HCT116 (cell line): ENCODE measurements around the gene TMEM266. TPM values are rescaled to one million over a fixed set of nuclear protein-coding genes. Genes with fewer than 3 reads are reported as not detected.

Experiments used
- ATAC-seq: fragments of 200-7000 bp; cut with Tn5 transposase; 2 replicates; pipeline ENCODE4 v1.9.1; 2020; ENCODE audit warnings: mild to moderate bottlenecking, moderate library complexity
- BruUV-seq: library from RNA; stranded (reverse); fragments of 400-500 nt; replicated peaks from 2 replicates; lab custom pipeline; 2021; lab: Mats Ljungman, UMichigan
- CTCF ChIA-PET: fragments of 300-600 bp; sonication (Branson Sonifier 250); formaldehyde crosslinking; loops from one replicate; lab custom pipeline; 2021; ENCODE audit warnings: antibody characterized with exemption; lab: Charles Lee
- POLR2A ChIA-PET: fragments of 300-600, 350-600 bp; sonication (Branson Sonifier 250); formaldehyde crosslinking; loops from one replicate; lab custom pipeline; 2021; ENCODE audit warnings: antibody characterized with exemption; lab: Charles Lee
- RAD21 ChIA-PET, 2 experiments: fragments of 300-600 bp; sonication (Branson Sonifier 250); formaldehyde crosslinking; loops; one replicate each; lab custom pipeline; 2023; ENCODE audit warnings: low total read pairs in 2 of 2; ENCODE audit not compliant: uncharacterized antibody in 2 of 2, unreplicated experiment in 2 of 2, low non-redundant PET in 1 of 2; lab: Charles Lee
- DNase-seq: peaks from one replicate; pipeline ENCODE4 v3.0.0-alpha.2; 2010; ENCODE audit warnings: low read depth, low spot score
- H2AFZ ChIP-seq: fragments of 200-600 bp; shearing (Covaris generic), sonication (generic); 2 replicates; pipeline ENCODE4 v1.6.1; 2017; ENCODE audit warnings: low read depth, mixed run types, mixed read lengths, antibody characterized with exemption, low read length; ENCODE audit not compliant: poor library complexity, severe bottlenecking
- H3K27ac ChIP-seq: 2 replicates; pipeline ENCODE4 v1.5.1; 2012; ENCODE audit warnings: low read depth, low read length
- H3K27me3 ChIP-seq: fragments of 200-600 bp; sonication (generic); 2 replicates; pipeline ENCODE4 v1.6.1; 2016; ENCODE audit warnings: mixed run types, low read length, mixed read lengths; ENCODE audit not compliant: insufficient read depth
- H3K36me3 ChIP-seq, 2 experiments: fragments of 200-500 bp in 1 of 2; fragments of 200-600 bp in 1 of 2; sonication (Bioruptor generic) in 1 of 2; sonication (generic) in 1 of 2; 2 replicates each; pipeline versions ENCODE4 v1.5.1 to v1.6.1; 2014 to 2016; ENCODE audit warnings: low read length in 2 of 2, inconsistent platforms in 1 of 2, mixed read lengths in 1 of 2, mixed run types in 1 of 2; ENCODE audit not compliant: insufficient read depth in 2 of 2, control insufficient read depth in 1 of 2
- H3K4me1 ChIP-seq, 2 experiments: fragments of 200-600 bp in 1 of 2; sonication (generic) in 1 of 2; 2 replicates each; pipeline versions ENCODE4 v1.5.1 to v1.6.1; 2012 to 2017; ENCODE audit warnings: low read length in 2 of 2, inconsistent platforms in 1 of 2, mild to moderate bottlenecking in 1 of 2, mixed read lengths in 1 of 2, mixed run types in 1 of 2, moderate library complexity in 1 of 2; ENCODE audit not compliant: insufficient read depth in 2 of 2, control insufficient read depth in 1 of 2
- H3K4me2 ChIP-seq: fragments of 200-600 bp; sonication (generic); 2 replicates; pipeline ENCODE4 v1.6.1; 2017; ENCODE audit warnings: mixed run types, low read length, mixed read lengths
- H3K4me3 ChIP-seq, 2 experiments: fragments of 200-600 bp in 1 of 2; sonication (generic) in 1 of 2; replicated peaks in 1 of 2; 2 replicates each; pipeline ENCODE4 v1.5.1; 2011 to 2016; ENCODE audit warnings: low read length in 2 of 2, control low read depth in 1 of 2, low read depth in 1 of 2, mild to moderate bottlenecking in 1 of 2, mixed read lengths in 1 of 2, mixed run types in 1 of 2
- H3K79me2 ChIP-seq: fragments of 200-600 bp; sonication (generic); 2 replicates; pipeline ENCODE4 v1.6.1; 2017; ENCODE audit warnings: mild to moderate bottlenecking, mixed run types, low read length, moderate library complexity, mixed read lengths; ENCODE audit not compliant: insufficient read depth
- H3K9ac ChIP-seq: fragments of 200-600 bp; sonication (generic); 2 replicates; pipeline ENCODE4 v1.6.1; 2016; ENCODE audit warnings: low read length, mixed read lengths
- H3K9me2 ChIP-seq: fragments of 200-600 bp; sonication (generic), shearing (Covaris generic); 2 replicates; pipeline ENCODE4 v1.6.1; 2017; ENCODE audit warnings: mixed run types, mild to moderate bottlenecking, moderate library complexity; ENCODE audit not compliant: insufficient read depth
- H3K9me3 ChIP-seq, 2 experiments: fragments of 200-500 bp in 1 of 2; fragments of 200-600 bp in 1 of 2; sonication (Bioruptor generic) in 1 of 2; sonication (generic) in 1 of 2; 2 replicates each; pipeline ENCODE4 v1.6.1; 2014 to 2017; ENCODE audit warnings: low read length in 2 of 2, mixed read lengths in 2 of 2, inconsistent platforms in 1 of 2, low read depth in 1 of 2, mild to moderate bottlenecking in 1 of 2, mixed run types in 1 of 2, moderate library complexity in 1 of 2; ENCODE audit not compliant: control insufficient read depth in 1 of 2, insufficient read depth in 1 of 2
- H4K20me1 ChIP-seq: fragments of 200-600 bp; sonication (generic), shearing (Covaris generic); 2 replicates; pipeline ENCODE4 v1.6.1; 2017; ENCODE audit warnings: mixed run types, mild to moderate bottlenecking, moderate library complexity; ENCODE audit not compliant: insufficient read depth
- ATF3 ChIP-seq: IDR thresholded peaks from 2 replicates; pipeline ENCODE4 v1.6.1; 2012
- CBX3 ChIP-seq: IDR thresholded peaks from 2 replicates; pipeline ENCODE4 v1.6.1; 2012; ENCODE audit warnings: low read depth
- EGR1 ChIP-seq: IDR thresholded peaks from 2 replicates; pipeline ENCODE4 v1.6.1; 2012; ENCODE audit warnings: low read depth
- EZH2phosphoT487 ChIP-seq: fragments of 200-600 bp; IDR thresholded peaks from 2 replicates; pipeline ENCODE4 v1.6.1; 2018; ENCODE audit warnings: antibody characterized with exemption, borderline replicate concordance
- JUND ChIP-seq: IDR thresholded peaks from 2 replicates; pipeline ENCODE4 v1.6.1; 2012
- POLR2AphosphoS5 ChIP-seq: IDR thresholded peaks from 2 replicates; pipeline ENCODE4 v1.6.1; 2011; ENCODE audit warnings: mild to moderate bottlenecking, low read depth, low read length, moderate library complexity
- REST ChIP-seq: IDR thresholded peaks from 2 replicates; pipeline ENCODE4 v1.6.1; 2012; ENCODE audit warnings: low read depth
- SRF ChIP-seq: IDR thresholded peaks from 2 replicates; pipeline ENCODE4 v1.6.1; 2012; ENCODE audit warnings: low read depth
- YY1 ChIP-seq: IDR thresholded peaks from 2 replicates; pipeline ENCODE4 v1.6.1; 2011; ENCODE audit warnings: low read length, low read depth, moderate library complexity, mild to moderate bottlenecking; ENCODE audit not compliant: insufficient replicate concordance; ENCODE audit errors: extremely low read depth
- ZFX ChIP-seq: fragments of 450-650 bp; IDR thresholded peaks from 2 replicates; pipeline ENCODE4 v1.6.1; 2017
- intact Hi-C: fragments of 100-400 bp; cut with micrococcal nuclease; formaldehyde crosslinking; loops from 2 replicates; pipeline ENCODE4 v1.10.0; 2022
- total RNA-seq: library from RNA; stranded (reverse); gene quantifications from one replicate; pipeline ENCODE4 v1.2.1, GENCODE V29; 2021; ENCODE audit not compliant: unreplicated experiment

TMEM266 gene
- total RNA-seq, 1 experiment from 2014 or later, result 0.91 TPM

DNA sequence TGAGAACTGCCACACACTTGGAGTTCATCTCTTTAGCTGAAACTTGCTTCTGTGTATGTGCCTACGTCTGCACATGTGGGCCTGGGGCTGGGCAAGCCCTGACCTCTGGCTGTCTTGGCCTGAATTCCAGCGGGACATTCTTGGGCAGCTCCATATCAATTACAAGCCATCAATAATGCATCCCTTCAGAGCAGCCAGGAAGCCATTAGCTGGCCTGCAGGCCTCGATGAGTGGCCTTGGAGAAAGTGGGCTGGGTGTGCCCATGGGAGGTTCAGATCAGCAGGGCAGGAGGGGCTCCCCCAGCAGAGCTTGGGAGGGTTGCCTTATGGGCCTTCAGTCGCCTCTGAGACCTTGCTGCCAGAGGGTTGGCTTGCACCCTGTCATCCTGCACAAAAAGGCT is 127.4 kb downstream of the TMEM266 start (continued):
- no peak for TF ChIP-seq POLR2AphosphoS5
- TF ChIP-seq ZFX, result no peak
- no peak for TF ChIP-seq CBX3
- TF ChIP-seq REST, result no peak
- TF ChIP-seq ATF3, result no peak

GRCh38 chr15:76189106-76189505 is 129.3 kb downstream of the TMEM266 start:
- H3K4me3 ChIP-seq, result no peak overlapping the region
- no TSS peak for BruUV-seq
- H4K20me1 ChIP-seq, result no peaks in the 10 kb centered on the region
- DNase-seq (no peak), ATAC-seq (no peak)
- H2AFZ ChIP-seq, result no peak overlapping the region
- H3K9ac ChIP-seq, result no peak overlapping the region
- no peaks in the 10 kb centered on the region for H3K9me3 ChIP-seq
- H3K79me2 ChIP-seq, result no peaks in the 10 kb centered on the region
- no peak overlapping the region for H3K4me2 ChIP-seq
- ChIA-PET CTCF (no interaction called here), RAD21 (interaction anchor here in 1 of 2 experiments (0.7 kb wide), 1 partner anchor 21 kb away, joined by 5 read pairs; no protein-coding TSS in a partner anchor), POLR2A (no interaction called here)
- H3K27me3 ChIP-seq, result no peaks in the 10 kb centered on the region
- H3K36me3 ChIP-seq, result no peaks in the 10 kb centered on the region
- peaks cover 0 to 20% of the 10 kb centered on the region in 2 experiments; a peak in 2 of 4 replicates for H3K4me1 ChIP-seq
- TF ChIP-seq SRF (no peak), POLR2AphosphoS5 (no peak), YY1 (no peak), CBX3 (no peak), JUND (no peak), EZH2phosphoT487 (no peak), EGR1 (no peak)
- H3K9me2 ChIP-seq, result no peaks in the 10 kb centered on the region
- no peak overlapping the region for H3K27ac ChIP-seq
- intact Hi-C loops, result no loop called here
